Fibroblast of upper back skin (primary cell): ENCODE results near the gene ADIG.

ENCODE experiments used
- DNase-seq: peaks from one replicate; pipeline ENCODE4 v3.0.0-alpha.2; 2013

ADIG gene

GRCh38 chr20:38581013-38581412 is at the start of gene ADIG:
ADIG (plus strand) TSS chr20:38581197; CDS start chr20:38581251, 54 bp downstream.
- DNase-seq = no peak

DNA sequence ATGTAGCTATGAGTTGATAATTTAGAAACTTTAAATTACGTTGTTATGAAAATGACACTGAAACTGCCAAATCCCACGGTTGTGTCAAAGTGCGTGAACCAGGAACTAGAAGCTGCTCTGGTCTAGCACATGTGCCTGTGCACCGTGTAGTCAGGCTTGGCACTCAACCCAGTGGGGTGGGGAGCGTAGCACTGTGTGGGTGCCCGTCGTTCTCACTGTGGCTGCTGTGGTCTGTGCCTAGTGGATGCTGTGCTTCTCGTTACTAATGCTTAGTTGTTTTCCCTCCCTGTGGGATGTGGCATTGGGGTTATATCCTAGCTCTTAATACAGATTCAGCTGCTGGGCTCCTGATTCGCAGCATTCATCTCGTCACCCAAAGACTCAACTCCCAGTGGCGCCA is 46.2 kb upstream of the ADIG start:
- DNase-seq = no peak

GRCh38 chr20:38536310-38536709 is 44.7 kb upstream of the ADIG start:
- DNase-seq = peak; percentile 49

DNA sequence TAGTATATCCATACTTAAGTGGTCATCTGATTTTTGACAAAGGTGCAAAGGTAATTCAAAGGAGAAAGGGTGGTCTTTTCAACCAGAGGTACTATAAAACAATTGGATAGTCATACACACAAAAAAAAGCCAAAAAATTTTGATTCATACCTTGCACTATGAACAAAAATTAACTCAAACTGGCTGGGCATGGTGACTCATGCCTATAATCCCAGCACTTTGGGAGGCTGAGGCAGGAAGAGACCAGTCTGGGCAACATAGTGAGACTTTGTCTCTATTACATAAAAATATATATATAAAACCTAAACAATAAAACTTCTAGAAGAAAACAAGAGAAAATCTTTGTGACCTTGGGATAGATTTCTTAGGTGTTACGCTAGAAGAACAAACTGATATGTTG is 43.8 kb upstream of the ADIG start:
- no peak for DNase-seq

GRCh38 chr20:38538789-38539188 is 42.2 kb upstream of the ADIG start:
- DNase-seq = no peak

- DNase-seq = no peak
These were observed 37.7 kb upstream of the ADIG start for GRCh38 chr20:38543014-38543906.

DNA sequence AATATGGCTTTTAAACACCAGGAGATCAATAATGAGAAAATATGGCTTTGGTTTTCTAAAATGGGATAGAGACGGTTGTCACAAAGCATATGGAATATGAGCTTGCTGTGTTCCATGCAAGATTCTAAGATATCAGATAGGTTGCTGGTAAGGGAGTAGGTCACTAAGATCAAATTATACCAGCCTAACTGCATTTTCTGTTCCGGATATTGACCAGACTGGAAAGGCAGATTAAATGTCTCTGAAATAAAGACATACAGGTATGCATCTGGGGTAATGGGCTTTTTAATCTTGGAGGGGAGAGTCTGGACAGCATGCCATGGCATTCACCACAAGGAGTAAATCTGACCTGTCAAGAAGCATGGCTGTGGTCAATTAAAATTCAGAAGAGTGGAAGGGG is 35.2 kb upstream of the ADIG start:
- no peak for DNase-seq

GRCh38 chr20:38547288-38548085 is 33.5 kb upstream of the ADIG start:
- no peak for DNase-seq

GRCh38 chr20:38548356-38549083 is 32.5 kb upstream of the ADIG start:
- no peak for DNase-seq

DNA sequence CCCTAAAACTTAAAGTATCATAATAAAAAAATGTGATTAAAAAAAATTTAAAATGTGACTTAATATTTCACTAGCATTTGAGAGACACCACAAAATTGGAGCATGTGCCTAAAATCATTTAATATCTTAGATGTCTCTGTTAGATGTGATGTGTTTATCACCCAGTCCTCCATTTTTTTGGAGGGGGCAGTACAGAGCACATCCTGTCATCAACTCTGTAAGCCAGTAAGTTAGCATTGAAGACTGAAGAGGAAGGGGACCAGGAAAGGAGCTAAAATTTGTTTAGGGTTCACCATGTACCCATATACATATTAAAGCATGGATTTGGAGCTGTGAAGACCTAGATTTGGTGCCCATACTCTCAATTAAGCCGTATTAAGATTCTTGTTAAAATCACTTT is 30.7 kb upstream of the ADIG start:
- no peak for DNase-seq

DNA sequence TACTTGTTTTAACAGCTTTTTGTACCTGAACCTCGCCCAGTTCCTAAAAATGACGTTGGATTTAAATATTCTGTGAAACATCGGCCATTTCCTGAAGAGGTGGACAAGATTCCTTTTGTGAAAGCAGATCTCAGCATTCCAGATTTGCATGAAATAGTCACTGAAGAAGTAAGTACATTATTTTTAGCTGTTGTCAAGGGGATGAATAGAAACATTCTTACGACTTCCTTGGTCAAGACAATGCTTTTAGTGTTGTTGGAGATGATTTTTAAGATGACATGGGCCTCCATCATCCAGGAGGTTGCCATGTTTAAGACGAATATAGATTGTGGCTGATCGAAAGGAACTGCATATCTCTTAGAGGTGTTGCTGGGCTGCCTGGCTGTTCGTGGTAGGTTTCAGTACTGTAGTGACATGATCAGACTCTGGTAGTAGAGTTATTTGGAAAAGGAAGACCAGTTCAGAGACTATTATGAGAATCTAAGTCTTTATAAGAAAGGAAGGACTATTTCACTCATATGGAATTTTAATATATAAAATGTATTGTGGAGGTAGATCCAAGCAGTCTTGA is 29.9 kb upstream of the ADIG start:
- DNase-seq = no peak

GRCh38 chr20:38554986-38555385 is 26.0 kb upstream of the ADIG start:
- DNase-seq = no peak

DNA sequence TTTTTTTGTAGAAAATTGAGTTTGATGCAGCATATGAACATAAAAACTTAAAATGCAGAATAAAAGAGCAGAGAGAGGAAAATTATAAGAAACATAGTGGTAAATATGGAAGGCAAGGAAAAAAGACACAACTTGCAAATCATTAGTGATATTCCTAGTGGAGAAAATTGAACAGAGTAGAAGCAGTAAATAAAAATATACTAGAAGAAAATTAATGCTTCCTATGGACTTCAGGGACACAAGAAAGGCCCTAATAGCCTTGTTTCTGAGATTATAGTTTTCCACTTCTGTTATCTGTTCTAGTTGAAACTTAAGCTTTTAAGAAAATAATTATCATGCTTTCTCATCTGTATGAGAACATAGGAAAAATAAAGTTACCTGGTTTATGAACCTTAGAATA is 25.6 kb upstream of the ADIG start:
- no peak for DNase-seq

GRCh38 chr20:38557174-38557573 is 23.8 kb upstream of the ADIG start:
- no peak for DNase-seq

DNA sequence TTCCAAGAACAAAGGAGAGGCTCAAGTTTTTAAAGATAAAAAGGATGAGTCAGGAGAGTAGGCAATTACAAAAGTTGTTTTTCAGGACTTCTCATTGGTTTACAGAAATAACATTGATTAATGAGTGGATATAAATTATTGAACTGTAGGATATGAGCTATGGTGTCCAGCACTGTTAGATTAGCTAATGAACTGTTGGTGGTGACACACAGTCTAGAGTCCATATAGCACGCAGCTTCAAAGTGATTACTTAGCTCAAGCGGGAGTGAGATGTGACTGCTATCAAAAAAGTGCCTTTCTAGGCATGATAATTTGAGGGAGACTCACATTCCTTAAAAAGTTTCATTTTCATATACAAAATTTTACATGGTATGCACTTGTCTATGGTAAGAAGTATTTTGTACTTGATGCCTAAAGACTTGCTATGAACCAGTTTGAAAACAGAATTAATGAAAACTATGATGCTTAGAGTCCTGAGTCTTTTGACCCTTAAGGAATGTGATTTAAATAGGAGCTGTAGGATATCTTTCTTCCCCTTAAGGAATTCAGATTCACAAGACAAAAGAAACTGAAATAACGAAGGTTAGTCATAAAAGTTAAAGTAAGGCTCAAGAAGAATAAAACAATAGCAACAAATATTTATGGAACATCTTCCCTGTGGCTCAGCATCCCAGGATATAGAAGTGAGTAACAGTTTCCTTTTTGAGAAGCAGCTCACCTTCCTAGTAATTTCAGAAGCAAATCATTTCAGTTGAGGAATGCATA is 22.2 kb upstream of the ADIG start:
- no peak for DNase-seq

GRCh38 chr20:38559764-38560163 is 21.2 kb upstream of the ADIG start:
- DNase-seq = no peak

DNA sequence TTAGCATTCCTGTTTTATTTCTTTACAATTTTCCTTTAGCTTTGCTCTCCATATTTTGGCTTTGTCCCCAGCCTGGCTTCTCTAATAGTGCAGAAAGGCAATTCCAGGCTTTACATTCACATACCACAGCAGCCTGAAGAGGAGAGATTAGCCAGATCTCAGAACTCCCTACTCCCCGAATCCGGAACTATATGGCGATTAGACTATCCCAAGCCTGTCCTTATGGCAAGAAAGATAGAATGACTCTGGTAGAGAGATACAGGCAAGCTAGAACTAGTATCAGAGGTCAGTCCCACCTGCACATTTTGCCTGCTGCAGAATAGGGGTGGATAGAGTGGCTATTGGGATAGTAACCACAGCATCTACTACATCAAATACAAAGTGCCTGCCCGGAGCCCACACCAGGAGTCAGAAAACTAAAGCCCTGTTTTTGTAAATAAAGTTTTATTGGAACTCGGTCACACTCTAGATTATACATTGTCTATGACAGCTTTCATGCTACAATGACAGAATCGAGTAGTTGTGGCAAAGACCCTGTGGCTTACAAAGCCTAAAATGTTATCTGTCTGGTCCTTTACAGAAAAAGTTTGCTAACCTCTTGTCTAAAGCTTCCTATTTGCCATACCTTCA is 17.1 kb upstream of the ADIG start:
- DNase-seq = no peak

- DNase-seq = no peak
These were observed 16.3 kb upstream of the ADIG start for GRCh38 chr20:38564680-38565079.

DNA sequence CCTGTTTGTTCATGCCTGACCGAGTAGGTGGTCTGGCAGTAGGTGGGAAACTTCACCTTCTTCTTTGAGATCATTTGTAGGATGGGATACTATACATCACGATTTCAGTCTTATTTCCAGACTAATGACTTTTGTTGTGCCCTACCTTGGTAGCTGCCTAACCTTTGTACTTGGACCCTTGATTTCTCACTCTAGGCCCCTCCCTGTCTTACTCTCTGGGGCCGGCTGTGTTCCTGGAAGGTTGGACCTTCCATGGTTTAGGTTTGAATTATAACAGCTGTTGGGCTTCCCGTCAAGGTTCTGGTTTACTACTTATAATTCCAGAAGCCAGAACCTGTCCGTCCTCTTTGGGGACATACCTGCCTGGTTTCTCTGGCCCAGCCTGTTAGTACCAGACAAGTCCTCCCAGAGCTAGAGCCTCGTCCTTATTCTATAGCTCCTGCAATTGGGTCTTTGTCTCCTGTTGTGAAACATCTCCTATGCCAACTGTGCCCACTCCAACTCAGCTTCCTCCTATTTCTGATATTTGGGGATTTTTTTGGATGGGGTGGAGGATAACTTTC is 14.9 kb upstream of the ADIG start:
- DNase-seq = no peak

GRCh38 chr20:38569747-38570525 is 11.1 kb upstream of the ADIG start:
- DNase-seq = no peak

GRCh38 chr20:38573413-38573812 is 7.6 kb upstream of the ADIG start:
- DNase-seq = no peak
